MM.1S (cell line): ENCODE measurements around the gene CELA2A.

Experiments used
- EZH2 ChIP-seq: fragments of 300-600 bp; sonication (generic); optimal IDR thresholded peaks from 2 replicates; pipeline ENCODE3; 2017; ENCODE audit warnings: low read depth, mild to moderate bottlenecking, antibody characterized with exemption, low read length, mixed read lengths
- EZH2phosphoT487 ChIP-seq: fragments of 300-600 bp; sonication (generic); IDR thresholded peaks from 2 replicates; pipeline ENCODE4 v1.6.1; 2018; ENCODE audit warnings: antibody characterized with exemption, low read length
- TF ChIP-seq, protein P1 (sequence below): fragments of 300-600 bp; sonication (generic); IDR thresholded peaks from 2 replicates; pipeline ENCODE4 v1.5.1; 2016; ENCODE audit warnings: antibody characterized with exemption, low read length, mixed read lengths

DNA sequence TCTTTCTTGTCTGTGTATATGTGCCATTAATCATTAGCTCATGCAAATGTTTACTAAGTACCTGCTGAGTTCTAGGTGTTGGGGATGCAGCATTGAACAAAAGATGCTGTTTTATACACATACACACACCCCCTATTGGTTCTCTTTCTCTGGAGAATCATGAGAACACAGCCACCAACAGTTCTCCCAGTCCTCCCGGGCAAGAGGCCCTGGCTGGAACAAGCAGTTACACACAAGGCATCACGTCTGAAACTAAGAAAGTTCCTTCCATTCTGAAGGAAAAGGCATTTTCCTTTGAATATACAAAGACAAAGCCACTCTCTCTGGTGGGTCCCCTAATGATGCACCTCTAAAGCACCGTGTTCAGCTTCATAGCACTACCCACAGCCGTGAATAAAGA lies 56.7 kb downstream of the CELA2A start:
- TF ChIP-seq, protein P1, sequence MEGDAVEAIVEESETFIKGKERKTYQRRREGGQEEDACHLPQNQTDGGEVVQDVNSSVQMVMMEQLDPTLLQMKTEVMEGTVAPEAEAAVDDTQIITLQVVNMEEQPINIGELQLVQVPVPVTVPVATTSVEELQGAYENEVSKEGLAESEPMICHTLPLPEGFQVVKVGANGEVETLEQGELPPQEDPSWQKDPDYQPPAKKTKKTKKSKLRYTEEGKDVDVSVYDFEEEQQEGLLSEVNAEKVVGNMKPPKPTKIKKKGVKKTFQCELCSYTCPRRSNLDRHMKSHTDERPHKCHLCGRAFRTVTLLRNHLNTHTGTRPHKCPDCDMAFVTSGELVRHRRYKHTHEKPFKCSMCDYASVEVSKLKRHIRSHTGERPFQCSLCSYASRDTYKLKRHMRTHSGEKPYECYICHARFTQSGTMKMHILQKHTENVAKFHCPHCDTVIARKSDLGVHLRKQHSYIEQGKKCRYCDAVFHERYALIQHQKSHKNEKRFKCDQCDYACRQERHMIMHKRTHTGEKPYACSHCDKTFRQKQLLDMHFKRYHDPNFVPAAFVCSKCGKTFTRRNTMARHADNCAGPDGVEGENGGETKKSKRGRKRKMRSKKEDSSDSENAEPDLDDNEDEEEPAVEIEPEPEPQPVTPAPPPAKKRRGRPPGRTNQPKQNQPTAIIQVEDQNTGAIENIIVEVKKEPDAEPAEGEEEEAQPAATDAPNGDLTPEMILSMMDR: no peak
- no peak for TF ChIP-seq EZH2
- TF ChIP-seq EZH2phosphoT487: no peak
